Stomach (tissue), 4 donors: ENCODE measurements around the gene CMTM1.

Experiments used
- CTCF ChIP-seq, 7 experiments: fragments of 450-650 bp in 4 of 7; fragments of 200-600 bp in 3 of 7; sonication (generic) in 3 of 7; IDR thresholded peaks; one replicate each; pipeline ENCODE4 v1.5.1; 2016 to 2019; ENCODE audit warnings: antibody characterized with exemption in 7 of 7, control low read depth in 2 of 7, mild to moderate bottlenecking in 1 of 7
- POLR2AphosphoS5 ChIP-seq, 3 donors: sonication (generic); formaldehyde crosslinking; IDR thresholded peaks; one replicate each; pipeline ENCODE4 v1.6.1; 2016; ENCODE audit warnings: antibody characterized with exemption in 3 of 3

- no peak for TF ChIP-seq POLR2AphosphoS5 (IDR thresholded peaks at IDR 0.05)
- TF ChIP-seq CTCF (IDR thresholded peaks at IDR 0.05), result no peak
Measured at GRCh38 chr16:66525396-66526180, 40.7 kb upstream of the CMTM1 start.
